HepG2 (cell line): Measurements from ENCODE around the gene ARPC5. TPM values are rescaled to one million over a fixed set of nuclear protein-coding genes. Genes with fewer than 3 reads are reported as not detected.

Source experiments
- ATAC-seq: fragments of 200-7000 bp; cut with Tn5 transposase; 3 replicates; pipeline ENCODE4 v1.9.1; 2020; ENCODE audit warnings: mild to moderate bottlenecking, moderate library complexity
- BruUV-seq: library from RNA; stranded (reverse); fragments of 400-500 nt; replicated peaks from 2 replicates; lab custom pipeline; 2021; lab: Mats Ljungman, UMichigan
- CTCF ChIA-PET: fragments of 300-600 bp; formaldehyde crosslinking; extraction: SDS; loops from one replicate; lab custom pipeline; 2021; ENCODE audit warnings: low total read pairs, inconsistent platforms, low intra/inter-chr PET ratio; lab: Yijun Ruan, JAX
- POLR2A ChIA-PET: fragments of 350-600 bp; sonication (Branson Sonifier 250); formaldehyde crosslinking; loops from one replicate; lab custom pipeline; 2020; ENCODE audit warnings: antibody characterized with exemption, inconsistent platforms; lab: Yijun Ruan, JAX
- DNase-seq: peaks from one replicate; pipeline ENCODE4 v3.0.0-alpha.2; 2015; ENCODE audit warnings: low spot score
- FAIRE-seq: peaks from 3 replicates; lab custom pipeline; 2011; peaks lifted over from hg19 to GRCh38; lab: Jason Lieb, UNC
- H2AFZ ChIP-seq: one replicate; pipeline ENCODE4 v1.6.1; 2011; ENCODE audit warnings: low read length, inconsistent platforms
- H3K27ac ChIP-seq: fragments of 300-600 bp; 3 replicates; pipeline ENCODE4 v1.8.0; 2011; ENCODE audit warnings: mixed run types, mild to moderate bottlenecking, mixed read lengths, low read length, inconsistent platforms; ENCODE audit not compliant: insufficient read depth; ENCODE audit errors: extremely low read length
- H3K27me3 ChIP-seq, 2 experiments: fragments of 200-600 bp in 1 of 2; 2 replicates in 1 of 2; 3 replicates in 1 of 2; pipeline versions ENCODE4 v1.6.0 to v1.8.0; 2011; ENCODE audit warnings: low read length in 2 of 2, mild to moderate bottlenecking in 2 of 2, moderate library complexity in 2 of 2, inconsistent platforms in 1 of 2; ENCODE audit not compliant: insufficient read depth in 2 of 2, control insufficient read depth in 1 of 2
- H3K36me3 ChIP-seq, 2 experiments: fragments of 200-600 bp in 1 of 2; replicated peaks in 1 of 2; 2 replicates in 1 of 2; 3 replicates in 1 of 2; pipeline versions ENCODE4 v1.5.1 to v1.8.0; 2011; ENCODE audit warnings: low read length in 2 of 2, inconsistent platforms in 1 of 2; ENCODE audit not compliant: insufficient read depth in 2 of 2, control insufficient read depth in 1 of 2
- H3K4me1 ChIP-seq: 2 replicates; pipeline ENCODE4 v1.5.1; 2012; ENCODE audit warnings: low read length, inconsistent platforms; ENCODE audit not compliant: insufficient read depth
- H3K4me2 ChIP-seq: 2 replicates; pipeline ENCODE4 v1.6.0; 2011; ENCODE audit warnings: low read depth, low read length, inconsistent platforms
- H3K4me3 ChIP-seq, 3 experiments: fragments of 200-600 bp in 1 of 3; sonication (generic), shearing (Covaris generic) in 1 of 3; replicated peaks in 1 of 3; 2 replicates each; pipeline ENCODE4 v1.5.1; 2011 to 2016; ENCODE audit warnings: low read length in 3 of 3, inconsistent platforms in 2 of 3, low read depth in 2 of 3, mild to moderate bottlenecking in 2 of 3, control low read depth in 1 of 3, mixed read lengths in 1 of 3; ENCODE audit not compliant: insufficient read depth in 1 of 3
- H3K79me2 ChIP-seq: one replicate; pipeline ENCODE4 v1.6.1; 2011; ENCODE audit warnings: low read length, inconsistent platforms; ENCODE audit not compliant: insufficient read depth
- H3K9ac ChIP-seq: 2 replicates; pipeline ENCODE4 v1.6.0; 2011; ENCODE audit warnings: mild to moderate bottlenecking, low read depth, low read length, inconsistent platforms; ENCODE audit not compliant: insufficient read depth
- H3K9me3 ChIP-seq: 2 replicates; pipeline ENCODE4 v1.5.1; 2012; ENCODE audit warnings: mild to moderate bottlenecking, low read length
- H4K20me1 ChIP-seq: 2 replicates; pipeline ENCODE4 v1.6.0; 2011; ENCODE audit warnings: inconsistent platforms, mild to moderate bottlenecking, low read length, moderate library complexity; ENCODE audit not compliant: insufficient read depth
- ATM ChIP-seq: fragments of 450-650 bp; IDR thresholded peaks from 2 replicates; pipeline ENCODE4 v1.7.1; 2017; ENCODE audit warnings: mild to moderate bottlenecking, borderline replicate concordance
- BRD4 ChIP-seq: sonication (generic); formaldehyde crosslinking; IDR thresholded peaks from 2 replicates; pipeline ENCODE4 v1.4.0; 2020; ENCODE audit warnings: missing genetic modification reagents
- HNF4A ChIP-seq: sonication (generic); formaldehyde crosslinking; IDR thresholded peaks from 2 replicates; pipeline ENCODE4 v1.4.0; 2020; ENCODE audit warnings: missing genetic modification reagents
- NR2C2 ChIP-seq: sonication (generic); formaldehyde crosslinking; IDR thresholded peaks from 2 replicates; pipeline ENCODE4 v1.4.0; 2020; ENCODE audit warnings: missing genetic modification reagents, mild to moderate bottlenecking, moderate library complexity, borderline replicate concordance
- REL ChIP-seq: sonication (generic); formaldehyde crosslinking; conservative IDR thresholded peaks from 2 replicates; pipeline ENCODE4 v1.8.0; 2022; ENCODE audit warnings: mild to moderate bottlenecking, missing genetic modification reagents, moderate library complexity
- SAFB2 ChIP-seq: sonication (generic); formaldehyde crosslinking; IDR thresholded peaks from 2 replicates; pipeline ENCODE4 v1.5.1; 2020; ENCODE audit warnings: missing genetic modification reagents, low read depth, mild to moderate bottlenecking, borderline replicate concordance
- SIN3B ChIP-seq: fragments of 150-350 bp; IDR thresholded peaks from 2 replicates; pipeline ENCODE4 v1.6.1; 2014; ENCODE audit warnings: low read length
- SMAD9 ChIP-seq: sonication (generic); formaldehyde crosslinking; IDR thresholded peaks from 2 replicates; pipeline ENCODE4 v1.5.1; 2020; ENCODE audit warnings: mild to moderate bottlenecking, missing genetic modification reagents
- SYNCRIP ChIP-seq: fragments of 200-400 bp; formaldehyde crosslinking; IDR thresholded peaks from 2 replicates; pipeline ENCODE4 v1.6.1; 2018; ENCODE audit warnings: mild to moderate bottlenecking, low read depth, low read length; ENCODE audit not compliant: insufficient read depth
- ZFY ChIP-seq: sonication (generic); formaldehyde crosslinking; IDR thresholded peaks from 2 replicates; pipeline ENCODE4 v1.4.0; 2020; ENCODE audit warnings: missing genetic modification reagents
- ZNF367 ChIP-seq: sonication (generic); formaldehyde crosslinking; IDR thresholded peaks from 2 replicates; pipeline ENCODE4 v1.4.0; 2020; ENCODE audit warnings: missing genetic modification reagents, borderline replicate concordance
- ZNF441 ChIP-seq: sonication (generic); formaldehyde crosslinking; IDR thresholded peaks from 2 replicates; pipeline ENCODE4 v1.7.0; 2021; ENCODE audit warnings: missing genetic modification reagents, borderline replicate concordance
- ZNF569 ChIP-seq: sonication (generic); formaldehyde crosslinking; IDR thresholded peaks from 2 replicates; pipeline ENCODE4 v1.5.0; 2020; ENCODE audit warnings: mild to moderate bottlenecking, missing genetic modification reagents, moderate library complexity, borderline replicate concordance
- whole genome bisulfite sequencing: methylation state at CpG from one replicate; pipeline ENCODE4 v1.1.6; 2017; ENCODE audit warnings: low lambda C conversion rate; 5-methylcytosine and 5-hydroxymethylcytosine counted together
- in situ Hi-C: cut with HindIII; loops from 2 replicates; pipeline ENCODE4 v1.10.0; 2017; ENCODE audit warnings: low pct_unique_long_range_greater_than_20kb; ENCODE audit not compliant: extremely low pct_ligation_motif_present
- intact Hi-C: fragments of 100-400 bp; cut with micrococcal nuclease; formaldehyde crosslinking; loops from one replicate; pipeline ENCODE4 v1.10.0; 2022; ENCODE audit not compliant: unreplicated experiment
- polyA plus RNA-seq, 8 experiments: library from polyadenylated mRNA; depleted of rRNA in 3 of 8; stranded (reverse) in 7 of 8; unstranded in 1 of 8; fragments of >200 nt; fragmentation: Illumina TruSeq in 4 of 8; extraction: Trizol in 4 of 8; gene quantifications; 2 replicates each; pipeline versions ENCODE4 v1.2.1 to v1.2.3, GENCODE V29; 2011 to 2016; ENCODE audit warnings: low read depth in 4 of 8, missing spikeins in 1 of 8, mixed read lengths in 1 of 8; ENCODE audit not compliant: insufficient read depth in 1 of 8
- total RNA-seq, 5 experiments: library from RNA; depleted of rRNA; stranded (reverse); fragments of >200 nt; fragmentation: Illumina TruSeq; extraction: Trizol; gene quantifications; 2 replicates each; pipeline ENCODE4 v1.2.3, GENCODE V29; 2016; ENCODE audit warnings: low read depth in 1 of 5
- TF ChIP-seq, protein P1 (sequence below): sonication (generic); formaldehyde crosslinking; IDR thresholded peaks from 2 replicates; pipeline ENCODE4 v1.9.0; 2021; ENCODE audit warnings: missing genetic modification reagents, mild to moderate bottlenecking, borderline replicate concordance
- TF ChIP-seq, protein P2 (sequence below): sonication (generic); formaldehyde crosslinking; IDR thresholded peaks from 2 replicates; pipeline ENCODE4 v1.4.0; 2020; ENCODE audit warnings: missing genetic modification reagents
- TF ChIP-seq, protein P3 (sequence below): sonication (generic); formaldehyde crosslinking; IDR thresholded peaks from 2 replicates; pipeline ENCODE4 v1.8.0; 2022; ENCODE audit warnings: mild to moderate bottlenecking, missing genetic modification reagents, borderline replicate concordance
- TF ChIP-seq, protein P4 (sequence below): sonication (generic); formaldehyde crosslinking; IDR thresholded peaks from 2 replicates; pipeline ENCODE4 v1.5.0; 2020; ENCODE audit warnings: missing genetic modification reagents

ARPC5 gene
- total and polyA plus RNA-seq, 2 of the 13 experiments (the other 11 are each of a cell fraction or from before 2014, with no cell fraction given): 48.4 to 106 TPM

DNA sequence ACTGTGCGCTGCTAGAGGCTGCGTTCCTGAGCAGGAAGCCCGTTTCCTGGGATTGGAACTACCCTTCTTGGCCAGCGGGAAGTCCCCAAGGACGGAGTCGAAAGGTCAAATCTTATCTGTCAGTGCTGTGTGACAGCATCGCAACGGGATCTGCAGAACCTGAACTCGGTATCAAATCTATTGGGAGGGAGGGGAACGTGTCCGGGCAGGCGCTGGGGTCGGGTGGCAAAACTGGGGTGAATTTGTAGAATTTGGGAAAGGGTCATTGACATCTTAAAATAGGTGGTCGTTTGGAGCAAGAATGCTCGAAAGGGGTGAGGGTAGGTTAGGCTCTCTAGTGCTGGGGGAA, 725 bp upstream of the ARPC5 start:
- POLR2A ChIA-PET: no interaction called here
- peak; percentile 61 for DNase-seq
- peak overlapping the region; percentile 97 for H2AFZ ChIP-seq
- peak overlapping the region; percentile 79 for H3K4me2 ChIP-seq
- no peaks in the 10 kb centered on the region for H3K36me3 ChIP-seq
- peak overlapping the region; percentile 84 for H3K27ac ChIP-seq
- no peak for FAIRE-seq
- intact Hi-C loops: loop anchor here (5.0 to 10.0 kb wide), 4 partner anchors 48 to 281 kb away; partner anchors contain the start of gene SMG7
- CTCF ChIA-PET: no interaction called here
- peak overlapping the region; percentile 41 for H3K9ac ChIP-seq
- peak overlapping the region; percentile 89 to 97 (median 91) for H3K4me3 ChIP-seq
- H3K27me3 ChIP-seq: no peaks in the 10 kb centered on the region
- no peak for ATAC-seq
- no peaks in the 10 kb centered on the region for H3K9me3 ChIP-seq
- under 1% methylated on average over 14 of the region's 15 CpGs for WGBS
- H3K4me1 ChIP-seq: peaks cover 76% of the 10 kb centered on the region
- in situ Hi-C loops: no loop called here
- BruUV-seq: no TSS peak
- peaks cover 46% of the 10 kb centered on the region for H3K79me2 ChIP-seq
- H4K20me1 ChIP-seq: peaks cover 2% of the 10 kb centered on the region; the same call in 1 of the 2 replicates
- TF ChIP-seq REL (CRISPR knock-in tag) (0 out of 2 replicates have a peak, but pooled peaks have one; percentile 11), SIN3B (no peak), ZNF367 (CRISPR knock-in tag) (no peak), ZFY (CRISPR knock-in tag) (no peak), ATM (no peak), SMAD9 (no peak), SAFB2 (CRISPR knock-in tag) (peak; percentile 19; the same call in 1 of the 2 replicates), HNF4A (CRISPR knock-in tag) (peak; percentile 62), NR2C2 (CRISPR knock-in tag) (peak; percentile 29; the same call in 1 of the 2 replicates), SYNCRIP (no peak), BRD4 (CRISPR knock-in tag) (no peak), ZNF441 (CRISPR knock-in tag) (0 out of 2 replicates have a peak, but pooled peaks have one; percentile 57), ZNF569 (no peak)
- TF ChIP-seq, protein P1, sequence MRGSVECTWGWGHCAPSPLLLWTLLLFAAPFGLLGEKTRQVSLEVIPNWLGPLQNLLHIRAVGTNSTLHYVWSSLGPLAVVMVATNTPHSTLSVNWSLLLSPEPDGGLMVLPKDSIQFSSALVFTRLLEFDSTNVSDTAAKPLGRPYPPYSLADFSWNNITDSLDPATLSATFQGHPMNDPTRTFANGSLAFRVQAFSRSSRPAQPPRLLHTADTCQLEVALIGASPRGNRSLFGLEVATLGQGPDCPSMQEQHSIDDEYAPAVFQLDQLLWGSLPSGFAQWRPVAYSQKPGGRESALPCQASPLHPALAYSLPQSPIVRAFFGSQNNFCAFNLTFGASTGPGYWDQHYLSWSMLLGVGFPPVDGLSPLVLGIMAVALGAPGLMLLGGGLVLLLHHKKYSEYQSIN: no peak
- TF ChIP-seq, protein P2, sequence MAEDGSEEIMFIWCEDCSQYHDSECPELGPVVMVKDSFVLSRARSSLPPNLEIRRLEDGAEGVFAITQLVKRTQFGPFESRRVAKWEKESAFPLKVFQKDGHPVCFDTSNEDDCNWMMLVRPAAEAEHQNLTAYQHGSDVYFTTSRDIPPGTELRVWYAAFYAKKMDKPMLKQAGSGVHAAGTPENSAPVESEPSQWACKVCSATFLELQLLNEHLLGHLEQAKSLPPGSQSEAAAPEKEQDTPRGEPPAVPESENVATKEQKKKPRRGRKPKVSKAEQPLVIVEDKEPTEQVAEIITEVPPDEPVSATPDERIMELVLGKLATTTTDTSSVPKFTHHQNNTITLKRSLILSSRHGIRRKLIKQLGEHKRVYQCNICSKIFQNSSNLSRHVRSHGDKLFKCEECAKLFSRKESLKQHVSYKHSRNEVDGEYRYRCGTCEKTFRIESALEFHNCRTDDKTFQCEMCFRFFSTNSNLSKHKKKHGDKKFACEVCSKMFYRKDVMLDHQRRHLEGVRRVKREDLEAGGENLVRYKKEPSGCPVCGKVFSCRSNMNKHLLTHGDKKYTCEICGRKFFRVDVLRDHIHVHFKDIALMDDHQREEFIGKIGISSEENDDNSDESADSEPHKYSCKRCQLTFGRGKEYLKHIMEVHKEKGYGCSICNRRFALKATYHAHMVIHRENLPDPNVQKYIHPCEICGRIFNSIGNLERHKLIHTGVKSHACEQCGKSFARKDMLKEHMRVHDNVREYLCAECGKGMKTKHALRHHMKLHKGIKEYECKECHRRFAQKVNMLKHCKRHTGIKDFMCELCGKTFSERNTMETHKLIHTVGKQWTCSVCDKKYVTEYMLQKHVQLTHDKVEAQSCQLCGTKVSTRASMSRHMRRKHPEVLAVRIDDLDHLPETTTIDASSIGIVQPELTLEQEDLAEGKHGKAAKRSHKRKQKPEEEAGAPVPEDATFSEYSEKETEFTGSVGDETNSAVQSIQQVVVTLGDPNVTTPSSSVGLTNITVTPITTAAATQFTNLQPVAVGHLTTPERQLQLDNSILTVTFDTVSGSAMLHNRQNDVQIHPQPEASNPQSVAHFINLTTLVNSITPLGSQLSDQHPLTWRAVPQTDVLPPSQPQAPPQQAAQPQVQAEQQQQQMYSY: peak; percentile 80; the same call in 1 of the 2 replicates
- TF ChIP-seq, protein P3, sequence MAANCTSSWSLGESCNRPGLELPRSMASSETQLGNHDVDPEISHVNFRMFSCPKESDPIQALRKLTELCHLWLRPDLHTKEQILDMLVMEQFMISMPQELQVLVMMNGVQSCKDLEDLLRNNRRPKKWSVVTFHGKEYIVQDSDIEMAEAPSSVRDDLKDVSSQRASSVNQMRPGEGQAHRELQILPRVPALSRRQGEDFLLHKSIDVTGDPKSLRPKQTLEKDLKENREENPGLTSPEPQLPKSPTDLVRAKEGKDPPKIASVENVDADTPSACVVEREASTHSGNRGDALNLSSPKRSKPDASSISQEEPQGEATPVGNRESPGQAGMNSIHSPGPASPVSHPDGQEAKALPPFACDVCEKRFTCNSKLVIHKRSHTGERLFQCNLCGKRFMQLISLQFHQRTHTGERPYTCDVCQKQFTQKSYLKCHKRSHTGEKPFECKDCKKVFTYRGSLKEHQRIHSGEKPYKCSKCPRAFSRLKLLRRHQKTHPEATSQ: 0 out of 2 replicates have a peak, but pooled peaks have one; percentile 32
- TF ChIP-seq, protein P4, sequence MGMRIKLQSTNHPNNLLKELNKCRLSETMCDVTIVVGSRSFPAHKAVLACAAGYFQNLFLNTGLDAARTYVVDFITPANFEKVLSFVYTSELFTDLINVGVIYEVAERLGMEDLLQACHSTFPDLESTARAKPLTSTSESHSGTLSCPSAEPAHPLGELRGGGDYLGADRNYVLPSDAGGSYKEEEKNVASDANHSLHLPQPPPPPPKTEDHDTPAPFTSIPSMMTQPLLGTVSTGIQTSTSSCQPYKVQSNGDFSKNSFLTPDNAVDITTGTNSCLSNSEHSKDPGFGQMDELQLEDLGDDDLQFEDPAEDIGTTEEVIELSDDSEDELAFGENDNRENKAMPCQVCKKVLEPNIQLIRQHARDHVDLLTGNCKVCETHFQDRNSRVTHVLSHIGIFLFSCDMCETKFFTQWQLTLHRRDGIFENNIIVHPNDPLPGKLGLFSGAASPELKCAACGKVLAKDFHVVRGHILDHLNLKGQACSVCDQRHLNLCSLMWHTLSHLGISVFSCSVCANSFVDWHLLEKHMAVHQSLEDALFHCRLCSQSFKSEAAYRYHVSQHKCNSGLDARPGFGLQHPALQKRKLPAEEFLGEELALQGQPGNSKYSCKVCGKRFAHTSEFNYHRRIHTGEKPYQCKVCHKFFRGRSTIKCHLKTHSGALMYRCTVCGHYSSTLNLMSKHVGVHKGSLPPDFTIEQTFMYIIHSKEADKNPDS (CRISPR knock-in tag): no peak
